HG02870 (cell line): ENCODE results near the gene UBALD2.
"Not testable (repeated sequence)": the region's sequence is repeated elsewhere in the genome, so short reads cannot be mapped to it uniquely, and the experiment has no call there.

ENCODE experiments used
- ATAC-seq: cut with Tn5 transposase; IDR thresholded peaks from one replicate; pipeline ENCODE4 v1.9.1; 2021; ENCODE audit warnings: mild to moderate bottlenecking, moderate library complexity; ENCODE audit not compliant: unreplicated experiment

UBALD2 gene

DNA sequence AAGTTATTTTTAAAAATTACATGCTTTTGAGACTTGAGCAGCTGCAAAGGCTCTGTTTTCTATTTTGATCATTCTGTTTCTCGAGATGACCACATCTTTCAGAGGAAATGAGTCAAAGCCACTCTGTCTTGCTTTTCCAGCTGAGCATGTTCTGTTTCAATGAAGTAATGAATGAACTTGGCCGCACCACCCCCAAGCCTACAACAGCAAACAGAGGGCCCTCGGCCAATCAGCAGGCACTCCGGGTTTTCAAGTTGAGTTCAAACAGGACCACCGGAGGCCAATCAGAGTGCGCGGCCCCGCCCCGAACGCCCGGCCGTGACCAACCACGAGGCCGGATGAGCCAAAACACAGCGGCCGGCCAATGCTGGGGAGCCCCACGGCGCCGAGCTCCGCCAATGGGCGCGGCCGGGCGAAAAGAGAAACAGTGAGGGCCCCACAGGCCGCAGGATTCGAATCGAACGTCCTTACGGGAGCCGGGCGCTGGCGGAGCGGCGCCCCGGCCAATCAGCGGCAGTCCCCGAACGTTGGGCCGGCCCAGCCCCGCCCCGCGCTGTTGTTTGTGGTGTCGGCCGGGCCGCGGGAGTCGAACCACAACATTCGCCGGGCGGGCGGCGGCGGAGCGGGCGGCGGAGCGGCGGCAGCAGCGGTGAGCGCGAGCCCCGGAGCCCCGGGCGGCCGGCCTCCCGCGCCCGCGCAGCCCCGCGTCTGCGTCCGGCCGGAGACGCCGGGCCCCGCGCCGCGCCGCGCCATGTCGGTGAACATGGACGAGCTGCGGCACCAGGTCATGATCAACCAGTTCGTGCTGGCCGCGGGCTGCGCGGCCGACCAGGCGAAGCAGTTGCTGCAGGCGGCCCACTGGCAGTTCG is at the start of gene UBALD2:
Gene UBALD2 (plus strand): TSS at position 594 of the 869 bp plus-strand sequence. CDS start 158 bp downstream, at position 752.
- ATAC-seq = peak; percentile 71

DNA sequence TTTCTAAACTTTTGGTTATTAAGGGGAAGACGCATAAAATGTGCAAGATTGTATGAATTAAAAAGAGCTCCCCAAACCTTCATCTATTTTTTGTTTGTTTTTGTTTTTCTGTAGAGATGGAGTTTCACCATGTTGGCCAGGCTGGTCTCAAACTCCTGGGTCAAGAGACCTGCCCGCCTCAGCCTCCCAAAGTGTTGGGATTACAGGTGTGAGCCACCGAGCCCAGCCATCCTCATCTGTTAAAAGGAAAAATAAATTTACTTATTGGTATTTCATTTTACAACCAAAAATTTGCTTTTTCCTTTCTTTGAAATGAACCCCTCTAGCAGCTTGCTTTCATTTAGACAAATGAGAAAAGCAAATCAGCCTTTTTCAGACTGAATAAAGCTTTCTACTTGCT is 48.1 kb upstream of the UBALD2 start:
- no peak for ATAC-seq

DNA sequence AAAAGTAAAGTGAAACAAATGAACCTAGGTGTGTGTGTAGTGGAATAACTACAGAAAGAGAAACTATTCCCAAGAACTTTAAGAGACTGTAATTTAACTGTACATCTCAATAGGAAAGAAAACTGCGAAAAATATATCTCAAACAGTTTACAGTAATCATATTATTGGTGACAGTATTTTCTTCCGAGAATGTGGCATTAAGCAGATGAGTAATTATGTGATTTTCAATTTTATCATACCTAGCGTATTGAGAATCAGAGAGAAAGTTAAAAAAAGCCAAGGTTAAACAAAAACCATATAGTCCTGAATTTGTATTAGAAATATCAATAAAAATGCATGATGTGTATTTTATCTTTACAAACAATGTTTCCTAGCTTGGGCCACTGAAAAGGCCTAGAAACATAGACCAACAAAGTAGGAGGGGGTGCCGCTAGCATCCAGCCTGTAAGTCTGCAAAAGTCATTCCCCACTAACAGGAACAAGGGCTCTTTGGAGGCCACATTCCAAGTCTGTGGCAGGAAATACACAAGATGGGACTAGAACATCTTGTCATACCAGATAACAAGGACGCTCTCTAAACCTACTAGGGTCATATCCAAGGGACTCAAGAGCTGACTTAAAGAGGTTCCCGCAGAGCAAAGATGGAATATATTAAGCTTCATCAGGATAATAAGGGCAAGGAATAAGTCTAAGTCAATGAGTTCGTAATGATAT is 45.3 kb upstream of the UBALD2 start:
- ATAC-seq = no peak

DNA sequence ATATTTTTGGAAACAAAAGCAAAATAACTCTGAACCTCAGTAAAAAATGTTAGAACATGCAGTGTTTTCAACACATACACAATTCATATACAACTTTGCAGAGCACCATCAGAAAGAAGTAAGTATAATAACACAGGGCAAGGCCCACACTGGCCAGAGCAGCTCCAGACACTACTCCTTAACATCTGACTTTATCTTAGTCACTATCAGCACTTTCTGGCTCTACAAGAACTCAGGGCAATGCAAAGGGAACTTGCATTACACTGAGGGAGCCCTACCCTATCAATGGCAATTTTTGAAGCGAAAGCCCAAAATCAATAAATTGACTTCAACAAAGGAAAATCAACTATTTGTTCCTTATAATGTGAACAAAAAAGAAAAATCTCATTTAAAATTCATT is 41.3 kb upstream of the UBALD2 start:
- ATAC-seq = no peak

DNA sequence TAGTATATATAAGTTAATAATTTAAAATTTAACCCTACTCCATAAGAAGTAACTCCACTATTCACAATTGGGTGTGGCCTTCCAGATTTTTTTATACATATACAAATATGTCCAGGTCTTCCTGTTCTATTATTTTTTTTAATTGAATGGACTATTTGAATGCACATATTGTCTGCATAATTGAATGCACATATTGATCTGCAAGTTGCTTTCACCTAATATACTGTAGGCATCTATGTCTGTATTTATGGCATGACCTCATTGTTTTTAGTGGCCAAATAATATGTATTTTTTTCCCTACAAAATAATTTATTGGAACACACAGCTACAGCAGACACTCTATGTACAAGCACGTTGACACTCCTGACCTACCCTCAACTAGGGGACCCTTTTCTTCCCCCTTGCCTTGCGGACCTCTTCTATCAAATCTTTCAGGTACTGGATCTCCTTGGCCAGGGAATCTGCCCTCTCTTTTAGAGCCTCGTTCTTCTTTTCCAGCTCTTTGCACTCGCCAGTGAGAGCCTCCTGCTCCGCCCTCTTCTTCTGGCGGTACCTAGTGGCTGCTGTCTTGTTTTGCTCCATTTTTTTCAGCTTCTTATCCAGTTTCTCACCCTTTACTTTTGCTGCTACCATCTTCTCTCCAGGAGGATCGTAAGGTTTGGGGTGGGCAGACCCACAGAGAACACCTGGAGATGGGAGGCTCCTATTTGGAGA is 39.6 kb upstream of the UBALD2 start:
- ATAC-seq = not testable (repeated sequence)

DNA sequence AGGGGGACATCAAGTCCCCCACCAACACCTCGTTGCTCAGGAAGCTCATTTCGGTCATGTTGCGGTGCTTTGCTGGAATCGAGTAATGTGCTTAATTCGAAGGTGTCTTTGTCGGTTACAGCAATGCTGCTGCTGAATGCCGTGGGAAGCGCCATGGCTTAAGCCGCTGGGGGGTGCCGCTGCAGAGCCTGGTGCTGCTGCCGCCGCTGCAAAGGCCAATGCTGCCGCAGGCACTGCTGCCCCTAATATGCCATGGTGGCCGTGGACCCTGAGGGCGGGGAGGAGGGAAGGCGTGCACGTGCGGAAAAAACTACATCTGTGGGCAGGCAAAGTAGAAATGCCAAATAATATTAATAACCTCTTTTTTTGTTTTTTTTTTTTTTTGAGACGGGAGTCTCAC is 38.4 kb upstream of the UBALD2 start:
- not testable (repeated sequence) for ATAC-seq

DNA sequence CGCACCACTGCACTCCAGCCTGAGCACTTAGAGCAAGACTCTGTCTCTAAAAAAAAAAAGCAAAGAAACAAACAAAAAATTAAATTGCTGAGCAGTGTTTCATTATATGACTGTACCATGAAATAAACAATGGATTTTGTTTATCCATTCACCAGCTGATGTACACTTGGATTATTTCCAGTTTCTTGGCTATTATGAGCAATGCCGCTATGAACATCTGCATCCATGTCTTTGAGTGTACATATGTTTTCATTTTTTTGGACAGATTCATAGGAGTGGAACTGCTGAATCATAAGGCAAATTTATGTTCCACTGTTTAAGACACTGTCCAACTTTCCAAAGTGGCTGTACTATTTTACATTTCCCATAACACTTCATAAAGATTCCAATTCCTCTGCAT is 32.8 kb upstream of the UBALD2 start:
- ATAC-seq = no peak

DNA sequence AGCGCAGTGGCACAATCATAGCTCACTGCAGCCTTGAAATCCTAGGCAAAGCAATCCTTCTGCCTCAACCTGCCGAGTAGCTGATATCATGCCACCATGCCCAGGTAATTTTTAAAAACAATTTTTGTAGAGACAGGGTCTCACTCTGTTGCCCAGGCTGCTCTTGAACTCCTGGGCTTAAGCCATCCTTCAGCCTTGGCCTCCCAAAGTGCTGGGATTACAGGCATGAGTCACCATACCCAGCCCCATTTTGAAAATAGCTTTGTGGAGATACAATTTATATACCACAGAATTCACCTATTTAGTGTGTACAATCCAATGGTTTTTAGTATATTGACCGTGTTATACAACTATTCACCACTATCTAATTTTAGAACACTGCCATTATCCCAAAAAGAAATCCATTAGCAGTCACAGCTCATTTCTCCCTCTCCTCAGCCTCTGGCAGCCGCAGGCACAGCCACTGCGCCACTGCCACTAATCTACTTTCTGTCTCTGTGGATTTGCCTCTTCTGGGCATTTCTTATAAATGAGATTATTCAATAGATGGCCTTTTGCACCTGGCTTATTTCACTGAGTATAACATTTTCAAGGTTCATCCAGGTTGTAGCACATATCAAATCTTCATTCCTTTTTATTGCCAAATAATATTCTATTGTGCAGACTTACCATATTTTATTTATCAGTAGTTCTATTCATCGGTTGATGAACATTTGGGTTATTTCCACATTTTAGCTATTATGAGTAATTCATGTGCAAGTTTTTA is 31.4 kb upstream of the UBALD2 start:
- no peak for ATAC-seq

DNA sequence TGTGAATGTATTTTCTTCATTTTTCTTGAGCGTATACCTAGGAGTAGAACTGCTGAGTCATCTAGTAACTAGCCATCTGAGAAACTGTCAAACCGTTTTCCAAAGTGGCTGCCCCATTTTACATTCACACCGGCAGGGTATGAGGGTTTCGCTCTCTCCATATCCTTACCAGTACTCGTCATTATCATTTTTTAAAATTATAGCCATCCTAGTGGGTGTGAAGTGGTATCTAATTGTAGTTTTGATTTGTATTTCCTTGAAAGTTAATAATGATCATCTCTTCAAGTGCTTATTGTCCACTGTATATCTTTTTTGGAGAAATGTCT is 30.8 kb upstream of the UBALD2 start:
- no peak for ATAC-seq

DNA sequence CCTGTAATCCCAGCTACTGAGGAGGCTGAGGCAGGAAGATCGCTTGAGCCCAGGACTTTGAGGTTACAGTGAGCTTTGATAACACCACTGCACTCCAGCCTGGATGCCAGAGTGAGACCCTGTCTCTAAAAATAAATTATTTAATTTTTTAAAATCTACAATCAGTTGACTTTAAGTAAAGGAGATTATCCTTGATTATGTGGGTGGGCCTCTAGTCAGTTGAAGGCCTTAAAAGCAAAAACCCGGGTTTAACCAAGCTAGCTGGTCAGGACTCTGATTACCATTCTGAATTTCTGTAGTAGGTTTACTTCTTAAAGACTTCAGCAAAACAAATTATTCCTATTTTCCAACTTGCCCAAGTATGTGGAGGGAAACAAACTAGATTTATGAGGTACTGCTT is 29.3 kb upstream of the UBALD2 start:
- ATAC-seq = no peak

DNA sequence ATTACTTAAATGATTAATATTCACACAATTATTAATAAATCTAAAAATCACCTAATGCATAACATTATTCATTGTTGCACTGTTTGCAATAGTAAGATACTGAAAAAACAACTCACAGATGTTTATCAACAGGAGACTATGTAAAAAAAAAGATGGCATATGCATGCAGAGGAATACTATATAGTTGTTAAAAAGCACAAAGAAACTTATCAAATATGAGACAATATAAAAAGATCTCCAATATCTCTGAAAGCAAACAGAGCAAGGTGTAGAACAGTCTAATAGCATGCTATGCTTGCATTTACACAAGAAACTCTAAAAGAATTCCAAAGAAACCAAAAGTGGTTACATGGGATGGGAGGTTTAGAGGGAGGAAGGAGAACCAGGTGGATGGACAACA is 28.5 kb upstream of the UBALD2 start:
- ATAC-seq = no peak

DNA sequence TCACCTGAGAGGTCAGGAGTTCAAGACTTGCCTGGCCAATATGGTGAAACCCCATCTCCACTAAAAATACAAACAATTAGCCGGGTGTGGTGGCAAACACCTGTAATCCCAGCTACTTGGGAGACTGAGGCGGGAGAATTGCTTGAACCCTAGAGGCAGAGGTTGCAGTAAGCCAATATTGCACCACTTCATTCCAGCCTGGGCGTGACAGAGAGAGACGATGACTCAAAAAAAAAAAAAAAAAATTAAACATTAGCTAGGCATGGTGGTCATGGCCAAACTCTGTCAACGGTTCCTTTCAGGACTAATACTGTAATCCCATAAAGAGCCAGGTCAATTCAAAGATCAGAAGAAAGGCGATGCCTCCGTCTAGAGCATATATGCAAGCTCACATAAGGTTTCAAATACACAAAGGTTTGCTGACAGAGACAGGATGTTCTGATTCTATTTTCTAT is 27.3 kb upstream of the UBALD2 start:
- no peak for ATAC-seq

DNA sequence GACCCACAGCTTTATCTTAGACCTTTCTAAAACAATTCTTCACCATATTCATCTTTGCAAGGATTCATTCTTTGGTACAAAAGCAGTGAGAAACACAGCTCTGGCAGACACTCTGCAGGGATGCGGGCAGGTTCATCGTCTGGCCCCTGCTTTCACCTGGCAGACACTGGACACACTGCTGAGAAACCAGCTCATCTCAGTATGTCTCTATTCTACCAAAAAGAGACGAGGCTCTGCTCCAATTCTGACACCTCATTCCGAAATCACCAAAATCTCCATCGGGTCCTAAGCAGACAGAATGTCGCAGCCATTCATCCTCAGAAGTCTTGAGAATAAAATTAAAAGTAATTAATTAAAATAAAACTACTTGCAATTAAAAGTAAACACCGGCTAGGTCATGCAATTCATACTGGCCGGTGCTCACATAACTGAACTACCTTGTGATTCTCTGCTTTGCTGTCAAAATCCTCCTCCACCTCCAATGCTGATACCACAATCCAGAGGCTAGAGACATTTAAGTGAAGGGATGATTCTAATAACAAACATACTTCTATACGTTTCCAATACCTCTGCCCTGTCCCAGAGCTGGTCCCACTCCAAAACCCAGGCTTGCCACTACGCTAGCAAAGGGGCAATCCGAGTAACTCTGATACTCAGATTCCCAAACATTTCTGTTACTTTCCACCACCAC is 26.2 kb upstream of the UBALD2 start:
- no peak for ATAC-seq

DNA sequence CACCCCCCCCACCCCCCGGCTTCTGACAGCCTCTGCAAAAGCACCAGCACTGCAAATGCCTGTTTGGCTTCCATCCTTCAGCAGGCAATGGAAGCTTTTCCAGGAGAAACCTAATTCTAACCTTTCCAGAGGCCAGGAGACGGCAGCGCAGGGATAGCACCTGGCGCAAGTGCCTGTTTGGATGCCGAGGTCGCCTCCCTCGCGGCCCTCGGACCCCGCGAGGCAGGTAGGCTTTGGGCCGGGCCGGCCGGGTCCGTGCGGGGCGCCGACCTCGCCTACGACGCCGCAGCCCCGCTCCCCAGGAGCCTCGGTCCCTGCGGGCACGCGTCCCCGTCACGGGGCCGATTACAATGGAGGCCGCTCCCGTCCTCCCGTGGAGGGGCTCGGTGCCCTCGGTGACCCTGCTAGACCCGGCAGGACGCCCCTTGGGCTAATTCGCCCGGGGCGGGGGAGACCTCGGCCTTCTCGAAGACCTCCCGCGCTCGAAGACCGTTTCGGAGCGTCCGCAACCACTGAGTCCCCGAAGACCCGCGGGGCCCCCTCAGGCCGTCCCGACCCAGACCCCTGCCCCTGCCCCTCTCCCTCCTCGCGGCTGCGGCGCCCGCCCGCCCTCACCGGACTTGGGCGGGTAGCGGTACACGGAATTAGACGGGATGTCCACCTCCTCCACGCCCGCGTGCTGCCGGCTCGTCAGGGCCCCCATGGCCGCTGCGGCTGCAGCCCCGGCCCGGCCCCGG is 25.4 kb upstream of the UBALD2 start:
- no peak for ATAC-seq

DNA sequence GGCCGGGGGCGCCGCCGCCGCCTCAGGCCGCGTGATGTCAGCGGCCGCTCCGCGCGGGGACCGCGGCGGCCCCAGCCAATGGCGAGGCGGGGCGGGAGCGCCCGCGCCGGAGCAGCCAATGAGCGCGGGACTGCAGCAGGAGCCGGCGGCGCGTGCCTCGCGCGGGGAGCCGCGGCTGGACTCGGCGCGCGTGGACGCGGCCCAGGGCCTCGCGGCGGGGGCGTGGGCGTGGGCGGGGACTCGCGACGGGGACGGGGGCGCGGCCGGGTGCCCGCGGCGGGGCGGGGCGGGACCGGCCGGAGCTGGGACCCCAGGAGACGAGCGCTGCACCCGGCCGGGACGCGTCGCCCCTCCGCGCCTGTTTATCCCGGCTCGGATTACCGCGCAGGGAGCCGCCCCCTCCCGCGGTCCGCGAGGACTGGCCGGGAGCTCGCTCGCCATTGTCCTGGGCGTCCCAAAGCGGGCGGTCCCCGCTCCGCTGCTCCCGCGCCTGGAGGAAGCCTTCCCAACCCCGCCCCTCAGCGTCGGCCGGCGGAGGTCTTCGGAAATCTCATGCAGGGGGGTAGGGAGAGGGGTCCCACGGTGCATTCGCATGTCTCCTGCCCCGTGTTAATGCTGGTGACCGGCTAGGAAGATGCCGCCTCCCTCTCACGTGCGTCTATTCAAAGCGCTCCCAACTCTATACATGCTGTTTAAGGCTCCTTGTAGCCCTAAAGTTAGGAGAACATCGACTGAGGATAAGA is 24.5 kb upstream of the UBALD2 start, which contains the start of gene RNF157:
Gene RNF157 (minus strand): TSS at position 33 of the 743 bp plus-strand sequence. CDS start 253 bp downstream, outside the sequence.
- ATAC-seq = peak; percentile 55

DNA sequence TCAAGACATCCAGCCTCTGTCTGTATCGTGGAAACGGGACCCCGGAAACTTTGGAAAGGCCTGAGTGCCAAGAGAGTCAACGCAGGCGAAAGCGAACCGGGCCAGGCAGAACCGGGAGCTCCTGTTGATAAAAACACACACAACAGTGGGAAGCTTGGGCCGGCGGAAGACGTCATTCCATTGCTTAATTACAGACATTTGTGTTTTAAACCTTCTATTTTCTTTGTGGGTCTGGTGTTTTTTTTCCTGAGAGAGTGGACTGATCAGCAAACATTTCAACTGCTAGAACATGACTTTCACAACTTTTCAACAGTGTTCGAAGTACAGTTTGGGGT is 24.0 kb upstream of the UBALD2 start:
- no peak for ATAC-seq

DNA sequence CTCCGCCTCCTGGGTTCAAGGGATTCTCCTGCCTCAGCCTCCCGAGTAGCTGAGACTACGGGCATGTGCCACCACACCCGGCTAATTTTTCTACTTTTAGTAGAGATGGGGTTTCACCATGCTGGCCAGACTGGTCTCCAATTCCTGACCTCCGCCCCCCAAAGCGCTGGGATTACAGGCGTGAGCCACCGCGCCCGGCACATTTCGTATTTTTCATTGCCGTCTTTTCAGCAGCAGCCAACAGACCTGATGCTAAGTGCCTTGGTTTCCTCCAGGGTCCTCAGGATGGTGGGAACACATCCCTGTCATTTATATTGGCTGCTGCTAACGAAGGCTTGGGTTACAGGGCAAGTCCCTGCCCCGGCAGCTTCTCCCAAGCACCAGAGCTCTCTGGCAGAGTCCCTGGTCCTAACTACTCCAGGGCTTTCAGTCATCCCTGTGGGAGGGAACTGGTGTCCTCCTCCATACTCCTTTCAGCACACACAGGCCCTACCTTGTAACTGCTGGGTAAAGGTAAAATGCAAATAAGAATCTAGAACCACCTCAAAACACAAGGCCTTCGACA is 23.4 kb upstream of the UBALD2 start:
- ATAC-seq = no peak

DNA sequence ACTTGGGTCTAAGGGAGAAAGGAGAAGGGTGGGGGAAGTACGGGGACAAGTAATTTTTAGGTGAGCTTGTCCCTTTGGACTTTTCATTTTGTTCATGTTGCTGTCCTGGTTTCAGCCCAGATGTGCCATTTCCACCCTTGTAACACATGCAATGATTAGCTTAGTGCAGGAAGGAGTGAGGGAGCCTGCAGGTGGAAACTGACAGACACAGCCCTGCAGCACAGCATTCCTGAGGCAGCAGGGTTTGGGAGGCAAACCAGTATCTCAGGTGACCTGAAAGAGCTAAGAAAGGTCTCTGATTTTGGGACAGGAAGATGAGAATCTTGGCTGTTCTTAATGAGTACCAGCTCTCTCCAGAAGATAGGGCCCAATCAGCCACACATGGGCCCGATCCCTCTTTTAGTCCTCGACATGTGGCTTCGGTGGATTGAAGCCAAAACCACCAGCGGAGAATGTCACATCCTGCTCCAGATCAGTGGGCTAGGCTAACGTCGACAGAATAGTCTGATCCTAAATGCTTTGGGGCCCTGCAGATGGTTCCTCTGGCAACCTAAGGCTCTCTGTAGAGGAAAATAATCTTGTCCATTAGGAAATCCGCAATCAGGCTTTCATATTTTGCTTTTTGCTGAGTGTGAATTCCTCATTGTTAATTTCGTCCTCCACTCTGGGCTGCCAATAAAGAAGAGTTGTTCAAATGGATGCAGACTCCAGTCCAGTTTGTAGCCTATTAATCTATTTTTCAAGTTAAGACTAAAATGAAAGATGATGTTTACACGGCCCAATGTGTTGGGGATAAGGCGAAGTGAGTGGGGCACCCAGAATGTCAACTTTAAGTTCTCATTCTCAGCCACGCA is 21.1 kb upstream of the UBALD2 start:
- no peak for ATAC-seq
